RWPE2 (cell line): ENCODE measurements around the gene SLC39A3.

Source experiments
- ATAC-seq: fragments of 200-7000 bp; cut with Tn5 transposase; 3 replicates; pipeline ENCODE4 v1.9.1; 2021; ENCODE audit warnings: low read depth
- DNase-seq: peaks from one replicate; pipeline ENCODE4 v3.0.0-alpha.2; 2020; ENCODE audit warnings: low spot score
- H3K27ac ChIP-seq: fragments of 450-650 bp; 2 replicates; pipeline ENCODE4 v1.5.1; 2017; ENCODE audit warnings: mild to moderate bottlenecking; ENCODE audit not compliant: poor library complexity, severe bottlenecking
- H3K27me3 ChIP-seq: fragments of 250-450 bp; sonication (Bioruptor Pico); 2 replicates; pipeline ENCODE4 v1.5.1; 2021; ENCODE audit warnings: mild to moderate bottlenecking, moderate library complexity; ENCODE audit not compliant: insufficient read depth, poor library complexity, severe bottlenecking
- H3K36me3 ChIP-seq: fragments of 250-450 bp; sonication (Bioruptor Pico); 2 replicates; pipeline ENCODE4 v1.5.1; 2020; ENCODE audit warnings: low read depth, mild to moderate bottlenecking, moderate library complexity
- H3K4me1 ChIP-seq: fragments of 250-450 bp; sonication (Bioruptor Pico); 2 replicates; pipeline ENCODE4 v1.5.1; 2021; ENCODE audit warnings: mild to moderate bottlenecking, moderate library complexity; ENCODE audit not compliant: insufficient read depth, poor library complexity, severe bottlenecking
- H3K4me3 ChIP-seq: fragments of 250-450 bp; sonication (Bioruptor Pico); 2 replicates; pipeline ENCODE4 v1.5.1; 2021; ENCODE audit warnings: mild to moderate bottlenecking, moderate library complexity; ENCODE audit not compliant: severe bottlenecking
- H3K9me3 ChIP-seq: fragments of 250-450 bp; sonication (Bioruptor Pico); 2 replicates; pipeline ENCODE4 v1.5.1; 2021; ENCODE audit warnings: mild to moderate bottlenecking, moderate library complexity; ENCODE audit not compliant: severe bottlenecking
- TF ChIP-seq, protein P1 (sequence below): fragments of 450-650 bp; IDR thresholded peaks from one replicate; pipeline ENCODE4 v1.5.1; 2017; ENCODE audit warnings: mild to moderate bottlenecking, moderate library complexity; ENCODE audit not compliant: poor library complexity, severe bottlenecking

The SLC39A3 gene

DNA sequence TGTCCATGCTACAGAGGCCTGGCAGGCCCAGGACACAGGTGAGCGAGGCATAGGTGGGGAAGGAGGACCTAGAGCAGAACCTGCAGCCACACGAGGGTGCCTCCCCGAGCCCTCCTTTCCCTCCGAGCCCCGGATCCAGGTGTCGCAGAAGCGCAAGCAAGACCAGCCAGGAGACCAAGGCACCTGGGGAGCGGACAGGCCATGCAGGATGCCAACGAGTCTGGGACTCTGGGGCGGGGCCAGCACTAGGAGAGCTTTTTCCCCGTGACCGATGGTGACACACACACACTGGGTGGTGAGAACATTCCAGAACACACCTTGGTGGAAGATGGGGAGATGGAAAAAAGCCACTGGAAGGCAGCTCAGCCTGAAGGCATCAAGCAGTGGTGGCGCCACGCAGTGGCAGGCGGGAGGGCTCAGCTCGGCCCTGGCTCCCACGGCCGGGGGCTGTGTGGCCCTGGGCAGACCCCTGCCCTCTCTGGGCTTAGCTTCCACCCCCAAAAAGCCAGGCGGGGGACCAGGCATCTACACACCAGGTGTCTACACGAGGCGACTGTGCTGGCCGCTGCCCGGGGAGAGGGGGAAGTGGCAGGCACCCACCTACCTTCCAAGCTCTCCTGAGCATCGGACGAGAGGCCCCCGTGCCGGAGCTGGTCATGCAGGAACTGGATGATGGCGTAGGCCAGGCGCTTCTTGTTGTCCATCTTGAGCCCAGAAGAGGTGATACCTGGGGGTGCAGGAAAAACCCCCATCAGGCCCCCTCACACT lies 28.7 kb upstream of the SLC39A3 start:
- TF ChIP-seq, protein P1, sequence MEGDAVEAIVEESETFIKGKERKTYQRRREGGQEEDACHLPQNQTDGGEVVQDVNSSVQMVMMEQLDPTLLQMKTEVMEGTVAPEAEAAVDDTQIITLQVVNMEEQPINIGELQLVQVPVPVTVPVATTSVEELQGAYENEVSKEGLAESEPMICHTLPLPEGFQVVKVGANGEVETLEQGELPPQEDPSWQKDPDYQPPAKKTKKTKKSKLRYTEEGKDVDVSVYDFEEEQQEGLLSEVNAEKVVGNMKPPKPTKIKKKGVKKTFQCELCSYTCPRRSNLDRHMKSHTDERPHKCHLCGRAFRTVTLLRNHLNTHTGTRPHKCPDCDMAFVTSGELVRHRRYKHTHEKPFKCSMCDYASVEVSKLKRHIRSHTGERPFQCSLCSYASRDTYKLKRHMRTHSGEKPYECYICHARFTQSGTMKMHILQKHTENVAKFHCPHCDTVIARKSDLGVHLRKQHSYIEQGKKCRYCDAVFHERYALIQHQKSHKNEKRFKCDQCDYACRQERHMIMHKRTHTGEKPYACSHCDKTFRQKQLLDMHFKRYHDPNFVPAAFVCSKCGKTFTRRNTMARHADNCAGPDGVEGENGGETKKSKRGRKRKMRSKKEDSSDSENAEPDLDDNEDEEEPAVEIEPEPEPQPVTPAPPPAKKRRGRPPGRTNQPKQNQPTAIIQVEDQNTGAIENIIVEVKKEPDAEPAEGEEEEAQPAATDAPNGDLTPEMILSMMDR, result no peak
- ATAC-seq (no peak), DNase-seq (no peak)
- H3K4me3 ChIP-seq, result no peak overlapping the region
- H3K4me1 ChIP-seq, result no peaks in the 10 kb centered on the region
- H3K27ac ChIP-seq, result no peak overlapping the region
- H3K9me3 ChIP-seq, result no peaks in the 10 kb centered on the region
- H3K27me3 ChIP-seq, result no peaks in the 10 kb centered on the region
- H3K36me3 ChIP-seq, result peaks cover 64% of the 10 kb centered on the region

DNA sequence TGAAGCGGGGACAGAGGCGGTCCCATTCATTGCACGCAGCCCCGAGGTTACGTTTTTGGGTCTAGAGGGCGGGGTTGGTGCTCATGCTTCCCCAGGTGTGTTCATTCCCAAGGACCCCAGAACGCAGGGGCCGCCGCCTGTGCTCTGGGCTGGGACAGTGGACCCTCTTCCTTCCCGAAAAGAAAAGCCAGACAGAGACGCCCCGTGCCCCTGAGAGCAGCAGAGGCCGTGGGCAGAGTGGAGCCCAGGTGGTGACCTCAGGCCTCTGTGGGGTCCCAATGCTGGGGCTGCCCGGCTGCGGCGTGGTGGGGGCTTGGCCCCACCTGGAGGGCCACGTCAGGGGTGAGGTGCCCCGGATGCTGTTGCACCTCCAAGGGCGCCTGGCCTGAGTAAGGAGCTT lies 27.9 kb upstream of the SLC39A3 start:
- Histone ChIP-seq H3K27me3 (no peaks in the 10 kb centered on the region), H3K36me3 (peaks cover 70% of the 10 kb centered on the region), H3K9me3 (no peaks in the 10 kb centered on the region), H3K4me3 (no peak overlapping the region), H3K4me1 (no peaks in the 10 kb centered on the region), H3K27ac (no peak overlapping the region)
- TF ChIP-seq, protein P1, result no peak
- DNase-seq (no peak), ATAC-seq (no peak)

DNA sequence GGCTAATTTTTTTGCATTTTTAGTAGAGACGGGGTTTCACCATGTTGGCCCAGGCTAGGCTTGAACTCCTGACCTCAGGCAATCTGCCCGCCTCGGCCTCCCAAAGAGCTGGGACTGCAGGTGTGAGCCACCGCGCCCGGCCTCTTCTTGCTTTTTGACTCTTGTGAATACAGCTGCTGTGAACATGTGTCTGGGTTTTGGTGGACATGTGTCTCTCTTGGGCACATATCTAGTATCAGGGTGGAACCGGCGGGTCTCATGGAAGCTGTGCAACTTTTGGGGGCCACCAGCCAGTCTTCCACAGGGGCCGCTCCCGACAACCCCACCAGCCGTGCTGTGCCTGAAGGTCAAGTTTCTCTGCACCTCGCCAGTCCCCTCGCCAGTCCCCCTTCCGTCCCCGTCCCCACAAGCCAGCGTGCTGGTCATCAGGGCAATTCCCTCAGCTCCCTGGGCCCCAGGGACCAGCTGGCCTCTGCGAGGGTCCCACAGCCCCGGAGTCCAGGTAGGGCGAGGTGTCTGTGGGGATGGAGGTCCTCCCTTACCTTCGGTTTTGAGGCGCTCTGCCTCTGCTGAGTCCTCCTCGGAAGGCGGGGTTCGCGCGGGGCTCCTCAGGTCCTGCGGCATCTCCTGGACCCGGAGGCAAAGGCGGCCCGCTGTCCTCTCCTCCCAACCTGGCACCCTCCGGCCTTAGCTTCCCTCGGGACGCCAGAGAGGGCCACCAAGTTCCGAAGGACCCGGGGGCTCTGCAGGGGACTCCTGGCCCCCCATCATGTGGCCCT lies 27.0 kb upstream of the SLC39A3 start:
- no peak overlapping the region for H3K4me3 ChIP-seq
- DNase-seq (no peak), ATAC-seq (no peak)
- H3K27ac ChIP-seq, result no peak overlapping the region
- TF ChIP-seq, protein P1, result no peak
- H3K36me3 ChIP-seq, result peaks cover 64% of the 10 kb centered on the region
- H3K27me3 ChIP-seq, result no peaks in the 10 kb centered on the region
- no peaks in the 10 kb centered on the region for H3K9me3 ChIP-seq
- no peaks in the 10 kb centered on the region for H3K4me1 ChIP-seq

DNA sequence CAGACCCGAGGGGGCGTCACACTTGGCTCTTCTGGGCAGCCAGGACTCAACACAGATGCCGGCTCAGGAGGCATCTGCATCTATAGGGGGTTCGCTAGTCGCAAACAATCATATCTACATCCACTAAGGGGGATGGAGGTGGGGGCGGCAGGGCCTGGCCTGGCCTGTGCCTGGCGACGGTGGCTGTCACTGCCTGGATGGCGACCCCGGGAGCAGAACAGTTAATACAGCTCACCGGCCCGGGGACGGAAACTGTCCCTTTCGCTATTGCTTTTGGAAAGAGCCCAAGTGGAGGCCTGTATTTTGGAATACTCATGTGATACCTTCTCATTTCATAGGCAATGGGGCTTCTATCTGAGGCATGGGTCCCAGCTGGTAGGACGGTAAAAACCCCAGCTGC lies 25.6 kb upstream of the SLC39A3 start:
- no peak for DNase-seq
- H3K27me3 ChIP-seq, result no peaks in the 10 kb centered on the region
- ATAC-seq, result no peak
- H3K4me1 ChIP-seq, result no peaks in the 10 kb centered on the region
- H3K36me3 ChIP-seq, result peaks cover 61% of the 10 kb centered on the region
- no peaks in the 10 kb centered on the region for H3K9me3 ChIP-seq
- TF ChIP-seq, protein P1, result no peak
- H3K27ac ChIP-seq, result no peak overlapping the region
- H3K4me3 ChIP-seq, result no peak overlapping the region

DNA sequence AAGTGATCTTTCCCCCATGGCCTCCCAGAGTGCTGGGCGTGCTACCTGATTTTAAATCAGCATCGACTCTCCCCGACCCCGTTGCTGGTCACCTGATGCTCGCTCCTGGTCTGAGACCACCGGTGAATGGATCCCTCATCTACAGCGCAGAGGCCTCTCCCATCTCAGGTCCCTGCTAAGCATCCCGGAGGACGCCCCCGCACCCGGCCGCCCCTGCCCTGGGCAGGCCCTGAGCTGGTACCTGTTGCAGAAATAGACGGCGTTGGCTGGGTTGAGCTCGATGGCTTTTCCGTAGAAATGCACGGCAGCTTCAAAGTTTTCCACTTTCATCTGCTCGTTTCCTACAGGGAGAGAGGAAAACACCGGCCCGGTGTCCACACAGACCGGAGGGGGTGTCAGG lies 25.1 kb upstream of the SLC39A3 start:
- DNase-seq (no peak), ATAC-seq (no peak)
- peaks cover 60% of the 10 kb centered on the region for H3K36me3 ChIP-seq
- TF ChIP-seq, protein P1, result no peak
- no peaks in the 10 kb centered on the region for H3K27me3 ChIP-seq
- H3K4me1 ChIP-seq, result no peaks in the 10 kb centered on the region
- H3K9me3 ChIP-seq, result no peaks in the 10 kb centered on the region
- no peak overlapping the region for H3K27ac ChIP-seq
- H3K4me3 ChIP-seq, result no peak overlapping the region
